H1 (cell line): ENCODE measurements around the gene OSBPL5. TPM values are rescaled to one million over a fixed set of nuclear protein-coding genes. Genes with fewer than 3 reads are reported as not detected.

Experiments used
- CBX5 ChIP-seq: fragments of 300-800, 300-1000 bp; sonication (generic); IDR thresholded peaks from 2 replicates; pipeline ENCODE4 v1.7.1; 2016; ENCODE audit warnings: antibody characterized with exemption, low read length, low read depth
- FOSL1 ChIP-seq: IDR thresholded peaks from 2 replicates; pipeline ENCODE4 v1.6.1; 2011; ENCODE audit warnings: mild to moderate bottlenecking, low read depth, low read length, moderate library complexity; ENCODE audit not compliant: insufficient read depth
- RAD21 ChIP-seq, 2 experiments: IDR thresholded peaks in 1 of 2; conservative IDR thresholded peaks in 1 of 2; 2 replicates each; pipeline ENCODE4 v1.6.1; 2011; ENCODE audit warnings: low read depth in 2 of 2, low read length in 2 of 2, improper control_type of control experiment in 1 of 2, inconsistent platforms in 1 of 2, mild to moderate bottlenecking in 1 of 2, moderate library complexity in 1 of 2
- polyA plus RNA-seq, 7 experiments: library from polyadenylated mRNA; depleted of rRNA in 3 of 7; stranded (reverse) in 5 of 7; unstranded in 2 of 7; fragments of >200 nt in 5 of 7; fragments of 200-250 nt in 2 of 7; gene quantifications; 1 replicate in 5 of 7; 2 replicates in 1 of 7; 4 replicates in 1 of 7; pipeline versions ENCODE4 v1.2.1 to v1.2.3, GENCODE V29; 2011 to 2013; ENCODE audit warnings: missing spikeins in 2 of 7, mixed read lengths in 2 of 7
- total RNA-seq: library from RNA; stranded (reverse); fragmentation: NEBNext Ultra II Directional; extraction: Animal tissue kit (Norgen Biotek cat#: 25700); gene quantifications from 2 replicates; pipeline ENCODE4 v1.2.1, GENCODE V29; 2021
- TF ChIP-seq, protein P1 (sequence below): IDR thresholded peaks from 2 replicates; pipeline ENCODE4 v1.6.1; 2011; ENCODE audit warnings: low read length, improper control_type of control experiment
- TF ChIP-seq, protein P2 (sequence below), 3 experiments: IDR thresholded peaks; 1 replicate in 2 of 3; 2 replicates in 1 of 3; pipeline versions ENCODE4 v1.5.1 to v1.6.1; 2011; ENCODE audit warnings: low read length in 3 of 3, mild to moderate bottlenecking in 3 of 3, inconsistent platforms in 2 of 3, low read depth in 1 of 3, moderate library complexity in 1 of 3; ENCODE audit not compliant: insufficient read depth in 1 of 3; ENCODE audit errors: control extremely low read depth in 1 of 3

Gene OSBPL5
- total and polyA plus RNA-seq, 2 of the 8 experiments (the other 6 are each of a cell fraction or from before 2014, with no cell fraction given): 3.4 to 9.9 TPM

DNA sequence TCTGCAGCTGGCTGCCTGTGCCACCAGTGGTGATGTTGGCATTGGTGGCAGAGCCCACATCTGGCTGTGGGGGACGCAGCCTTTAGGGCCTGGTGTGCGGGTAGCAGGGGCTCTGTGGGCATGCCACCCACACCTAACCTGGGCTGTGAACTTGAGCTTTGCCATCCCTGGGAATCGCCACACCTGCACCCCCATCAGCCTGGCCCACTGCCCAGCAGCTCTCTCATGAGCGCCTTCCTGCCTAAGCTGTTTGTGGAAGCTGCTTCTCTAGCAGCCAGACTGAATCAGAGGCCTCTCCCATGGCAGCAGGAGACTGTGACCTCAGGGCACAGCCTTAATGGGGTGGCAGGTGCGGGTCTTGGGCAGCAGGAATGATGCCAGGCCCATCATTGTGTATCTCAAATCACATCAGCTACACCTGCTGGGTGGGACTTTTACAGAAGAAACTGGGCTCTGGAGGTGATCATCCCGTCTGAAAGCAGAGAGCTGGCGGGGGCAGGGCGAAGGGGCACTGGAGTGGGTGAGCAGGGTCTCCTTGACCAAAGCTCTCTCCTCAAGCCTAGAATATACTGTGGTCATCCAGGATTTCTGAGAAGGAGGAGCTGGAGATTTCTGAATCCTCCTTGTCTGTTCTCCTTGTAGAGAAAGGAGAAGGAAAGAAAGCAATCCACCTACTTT is 90.1 kb downstream of the OSBPL5 start (continued):
- TF ChIP-seq RAD21 (IDR thresholded peaks at IDR 0.05 in 1 of 2, conservative IDR thresholded peaks at IDR 0.05 in 1 of 2; ENCODE audit: low read depth in 2 of 2, low read length in 2 of 2): no peak
- TF ChIP-seq CBX5: no peak
- TF ChIP-seq, protein P1, sequence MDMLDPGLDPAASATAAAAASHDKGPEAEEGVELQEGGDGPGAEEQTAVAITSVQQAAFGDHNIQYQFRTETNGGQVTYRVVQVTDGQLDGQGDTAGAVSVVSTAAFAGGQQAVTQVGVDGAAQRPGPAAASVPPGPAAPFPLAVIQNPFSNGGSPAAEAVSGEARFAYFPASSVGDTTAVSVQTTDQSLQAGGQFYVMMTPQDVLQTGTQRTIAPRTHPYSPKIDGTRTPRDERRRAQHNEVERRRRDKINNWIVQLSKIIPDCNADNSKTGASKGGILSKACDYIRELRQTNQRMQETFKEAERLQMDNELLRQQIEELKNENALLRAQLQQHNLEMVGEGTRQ: no peak
- TF ChIP-seq FOSL1: no peak
- TF ChIP-seq, protein P2, sequence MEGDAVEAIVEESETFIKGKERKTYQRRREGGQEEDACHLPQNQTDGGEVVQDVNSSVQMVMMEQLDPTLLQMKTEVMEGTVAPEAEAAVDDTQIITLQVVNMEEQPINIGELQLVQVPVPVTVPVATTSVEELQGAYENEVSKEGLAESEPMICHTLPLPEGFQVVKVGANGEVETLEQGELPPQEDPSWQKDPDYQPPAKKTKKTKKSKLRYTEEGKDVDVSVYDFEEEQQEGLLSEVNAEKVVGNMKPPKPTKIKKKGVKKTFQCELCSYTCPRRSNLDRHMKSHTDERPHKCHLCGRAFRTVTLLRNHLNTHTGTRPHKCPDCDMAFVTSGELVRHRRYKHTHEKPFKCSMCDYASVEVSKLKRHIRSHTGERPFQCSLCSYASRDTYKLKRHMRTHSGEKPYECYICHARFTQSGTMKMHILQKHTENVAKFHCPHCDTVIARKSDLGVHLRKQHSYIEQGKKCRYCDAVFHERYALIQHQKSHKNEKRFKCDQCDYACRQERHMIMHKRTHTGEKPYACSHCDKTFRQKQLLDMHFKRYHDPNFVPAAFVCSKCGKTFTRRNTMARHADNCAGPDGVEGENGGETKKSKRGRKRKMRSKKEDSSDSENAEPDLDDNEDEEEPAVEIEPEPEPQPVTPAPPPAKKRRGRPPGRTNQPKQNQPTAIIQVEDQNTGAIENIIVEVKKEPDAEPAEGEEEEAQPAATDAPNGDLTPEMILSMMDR (IDR thresholded peaks at IDR 0.05; ENCODE audit: control extremely low read depth in 1 of 3, insufficient read depth in 1 of 3, low read depth in 1 of 3, low read length in 3 of 3): no peak
